ENCODE data around the gene DISC1.
"Not testable (repeated sequence)": the region's sequence is repeated elsewhere in the genome, so short reads cannot be mapped to it uniquely, and the experiment has no call there.

- not testable (repeated sequence) for TF ChIP-seq CTCF, POLR2A (IDR thresholded peaks at IDR 0.05)
These were observed 14.9 kb downstream of the DISC1 start for GRCh38 chr1:231641444-231641843.
